ENCODE measurements around the gene NR2E1. TPM values are rescaled to one million over a fixed set of nuclear protein-coding genes. Genes with fewer than 3 reads are reported as not detected.

The NR2E1 gene
- total RNA-seq, 4 donors from 2014 or later = not detected

DNA sequence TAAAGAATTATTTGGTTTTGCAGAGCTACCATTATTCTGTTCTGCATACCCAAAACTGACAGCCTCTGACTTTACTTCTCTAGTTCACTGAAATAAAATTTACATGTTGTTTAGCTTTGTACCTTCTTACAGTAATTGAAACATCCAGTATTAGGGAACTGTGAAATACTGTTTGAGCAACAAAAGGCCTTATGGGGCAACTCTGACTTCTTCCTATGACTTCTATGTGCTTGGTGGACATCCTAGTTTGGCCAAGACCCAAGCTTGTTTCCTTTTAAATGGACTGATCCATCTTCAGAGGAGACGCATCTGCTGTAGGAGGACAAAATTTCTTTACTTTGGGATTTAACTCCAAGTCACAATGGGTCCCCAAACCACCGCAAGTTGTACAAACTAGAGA, 44.7 kb downstream of the NR2E1 start:
- H3K36me3 ChIP-seq = no peaks in the 10 kb centered on the region
- H3K27ac ChIP-seq = peak overlapping the region in 2 of 3 donors; percentile 67 to 74
- no peak for DNase-seq
- no peaks in the 10 kb centered on the region for H3K9me3 ChIP-seq
- H3K4me1 ChIP-seq = peaks cover 47 to 51% of the 10 kb centered on the region in 2 donors
- TF ChIP-seq, protein P1, sequence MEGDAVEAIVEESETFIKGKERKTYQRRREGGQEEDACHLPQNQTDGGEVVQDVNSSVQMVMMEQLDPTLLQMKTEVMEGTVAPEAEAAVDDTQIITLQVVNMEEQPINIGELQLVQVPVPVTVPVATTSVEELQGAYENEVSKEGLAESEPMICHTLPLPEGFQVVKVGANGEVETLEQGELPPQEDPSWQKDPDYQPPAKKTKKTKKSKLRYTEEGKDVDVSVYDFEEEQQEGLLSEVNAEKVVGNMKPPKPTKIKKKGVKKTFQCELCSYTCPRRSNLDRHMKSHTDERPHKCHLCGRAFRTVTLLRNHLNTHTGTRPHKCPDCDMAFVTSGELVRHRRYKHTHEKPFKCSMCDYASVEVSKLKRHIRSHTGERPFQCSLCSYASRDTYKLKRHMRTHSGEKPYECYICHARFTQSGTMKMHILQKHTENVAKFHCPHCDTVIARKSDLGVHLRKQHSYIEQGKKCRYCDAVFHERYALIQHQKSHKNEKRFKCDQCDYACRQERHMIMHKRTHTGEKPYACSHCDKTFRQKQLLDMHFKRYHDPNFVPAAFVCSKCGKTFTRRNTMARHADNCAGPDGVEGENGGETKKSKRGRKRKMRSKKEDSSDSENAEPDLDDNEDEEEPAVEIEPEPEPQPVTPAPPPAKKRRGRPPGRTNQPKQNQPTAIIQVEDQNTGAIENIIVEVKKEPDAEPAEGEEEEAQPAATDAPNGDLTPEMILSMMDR (IDR thresholded peaks at IDR 0.05) = no peak
- no peak for TF ChIP-seq POLR2A (IDR thresholded peaks at IDR 0.05)
- WGBS, 2 donors = 91 to 94% methylated on average over 2 of the region's 2 CpGs
- intact Hi-C loops (cut with DNase I) = no loop called here
- H3K27me3 ChIP-seq = no peaks in the 10 kb centered on the region
- no peak overlapping the region for H3K4me3 ChIP-seq (replicated peaks in 1 of 3)

DNA sequence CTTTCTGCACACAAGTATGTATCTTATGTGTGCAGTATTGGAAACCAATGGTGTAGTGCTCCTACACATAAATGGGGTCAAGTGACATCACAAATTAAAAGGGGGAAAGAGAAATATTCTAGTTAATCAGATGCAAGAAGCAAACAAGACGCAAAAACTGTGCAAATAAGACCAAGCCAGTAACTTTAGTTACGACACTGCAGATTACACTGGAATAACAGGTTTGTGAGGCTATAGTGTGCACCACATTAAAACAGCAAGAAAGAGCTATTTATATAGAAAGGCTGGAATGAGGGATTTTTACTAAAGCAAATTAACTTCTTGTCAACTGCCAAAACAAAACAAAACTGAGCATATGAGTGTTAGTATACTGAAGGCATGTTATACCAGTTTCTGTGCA, 45.8 kb downstream of the NR2E1 start:
- Histone ChIP-seq H3K36me3 (no peaks in the 10 kb centered on the region), H3K4me1 (peaks cover 47 to 51% of the 10 kb centered on the region in 2 donors), H3K9me3 (no peaks in the 10 kb centered on the region), H3K27ac (peak overlapping the region in 2 of 3 donors; percentile 4 to 74), H3K27me3 (no peaks in the 10 kb centered on the region), H3K4me3 (replicated peaks in 1 of 3) (no peak overlapping the region)
- WGBS, 2 donors = 64 to 72% methylated on average over 2 of the region's 2 CpGs
- no peak for TF ChIP-seq POLR2A (IDR thresholded peaks at IDR 0.05)
- TF ChIP-seq, protein P1 (IDR thresholded peaks at IDR 0.05) = no peak
- DNase-seq = no peak
- intact Hi-C loops (cut with DNase I) = no loop called here

DNA sequence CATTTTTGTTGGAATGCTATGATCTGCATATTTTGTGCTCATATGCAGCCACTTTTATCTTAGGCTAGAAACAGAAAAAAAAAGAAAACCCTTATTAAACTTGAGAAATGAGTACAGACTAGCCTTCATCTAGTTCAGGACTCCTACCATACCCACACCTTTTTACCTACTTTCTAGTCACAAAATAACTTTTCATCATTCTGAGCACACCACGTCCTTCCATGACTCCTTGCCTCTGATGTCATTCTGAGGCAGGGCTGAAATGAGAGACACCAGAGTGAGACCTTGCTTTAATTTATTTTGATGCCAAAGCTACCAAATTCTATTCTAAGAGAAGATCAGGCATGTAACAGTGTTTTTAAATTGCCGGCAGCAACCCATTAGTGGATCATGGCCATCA, 56.2 kb downstream of the NR2E1 start:
- 88 to 98% methylated on average over 2 of the region's 2 CpGs for WGBS, 2 donors

DNA sequence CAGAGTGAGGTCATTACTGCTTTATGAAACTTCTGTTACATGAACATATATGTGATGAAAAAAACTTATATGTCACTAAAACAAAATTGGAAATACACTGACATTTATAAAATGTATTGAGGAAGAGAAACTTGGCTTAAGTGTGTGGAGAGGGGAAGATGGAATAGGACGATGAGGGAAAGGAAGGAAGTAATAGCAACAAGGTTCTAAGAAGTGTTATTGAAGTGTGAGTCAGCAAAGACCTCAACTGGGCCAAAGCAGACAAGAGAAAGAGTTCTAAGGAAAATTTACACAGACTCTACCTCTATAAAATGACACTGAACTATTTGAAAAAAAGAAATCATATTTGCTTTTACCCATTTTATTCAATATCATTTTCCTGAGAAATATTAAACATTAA, 56.7 kb downstream of the NR2E1 start:
- Histone ChIP-seq H3K9me3 (no peaks in the 10 kb centered on the region), H3K4me3 (replicated peaks in 1 of 3) (no peak overlapping the region), H3K27me3 (no peaks in the 10 kb centered on the region), H3K27ac (no peak overlapping the region), H3K4me1 (no peaks in the 10 kb centered on the region), H3K36me3 (peaks cover 4 to 5% of the 10 kb centered on the region in 2 donors)
- TF ChIP-seq, protein P1 (IDR thresholded peaks at IDR 0.05) = no peak
- no peak for TF ChIP-seq POLR2A (IDR thresholded peaks at IDR 0.05)
- 62 to 78% methylated on average over 1 of the region's 1 CpG for WGBS, 2 donors
- no peak for DNase-seq
- intact Hi-C loops (cut with DNase I) = no loop called here

More for the DNA sequence above, 56.2 kb downstream of the NR2E1 start:
- Histone ChIP-seq H3K9me3 (no peaks in the 10 kb centered on the region), H3K27ac (no peak overlapping the region), H3K36me3 (peaks cover 4 to 5% of the 10 kb centered on the region in 2 donors), H3K4me1 (no peaks in the 10 kb centered on the region), H3K27me3 (no peaks in the 10 kb centered on the region), H3K4me3 (replicated peaks in 1 of 3) (no peak overlapping the region)
- TF ChIP-seq, protein P1 (IDR thresholded peaks at IDR 0.05) = no peak
- TF ChIP-seq POLR2A (IDR thresholded peaks at IDR 0.05) = no peak
- no peak for DNase-seq
- intact Hi-C loops (cut with DNase I) = no loop called here

DNA sequence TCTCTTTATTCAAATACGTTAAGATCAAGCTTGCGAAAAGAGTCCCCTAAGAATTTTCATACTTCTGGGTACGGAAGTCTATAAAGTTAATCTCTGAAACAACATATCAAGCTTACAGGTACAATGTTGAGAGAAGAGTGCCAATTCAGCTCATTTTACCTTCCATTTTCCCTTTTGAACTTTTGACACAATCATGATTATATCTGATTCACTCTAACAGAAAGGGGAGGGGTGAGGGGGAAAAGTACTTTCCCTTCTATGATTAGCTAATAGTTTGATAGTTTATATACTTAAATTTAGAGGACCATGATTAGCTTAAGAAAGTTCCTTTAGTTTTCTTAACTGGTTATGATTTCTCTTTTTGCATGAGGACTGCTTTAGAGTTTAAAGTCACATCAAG, 61.5 kb downstream of the NR2E1 start:
- DNase-seq = no peak
- no peaks in the 10 kb centered on the region for H3K4me1 ChIP-seq

More for the DNA sequence above, 61.5 kb downstream of the NR2E1 start:
- Histone ChIP-seq H3K4me3 (replicated peaks in 1 of 3) (no peak overlapping the region), H3K9me3 (no peaks in the 10 kb centered on the region), H3K36me3 (peaks cover 0 to 4% of the 10 kb centered on the region in 2 donors), H3K27me3 (no peaks in the 10 kb centered on the region), H3K27ac (no peak overlapping the region)
- intact Hi-C loops (cut with DNase I) = no loop called here
- 94 to 99% methylated on average over 3 of the region's 3 CpGs for WGBS, 2 donors
- TF ChIP-seq, protein P1 (IDR thresholded peaks at IDR 0.05) = no peak
- no peak for TF ChIP-seq POLR2A (IDR thresholded peaks at IDR 0.05)

Data from thyroid gland (tissue), 4 donors.